CD4-positive, CD25-positive, alpha-beta regulatory T cell (primary cell): ENCODE results near the gene UBB. TPM values are rescaled to one million over a fixed set of nuclear protein-coding genes. Genes with fewer than 3 reads are reported as not detected.
A peak's percentile ranks its signal among the peaks of the same experiment; 100 is the strongest.

Experiments
- ATAC-seq, 2 donors: fragments of 150-1000 bp; cut with Tn5 transposase; one replicate each; pipeline ENCODE4 v1.10.0; 2021; ENCODE audit warnings: low read depth in 2 of 2, moderate number of reproducible peaks in 2 of 2, moderate library complexity in 1 of 2
- DNase-seq, 3 donors: peaks; one replicate each; pipeline versions ENCODE4 v3.0.0 to v3.0.0-alpha.2; 2012 to 2022; ENCODE audit warnings: mixed read lengths in 1 of 3
- H3K27ac ChIP-seq: one replicate; pipeline ENCODE4 v1.7.0; 2013; ENCODE audit warnings: mild to moderate bottlenecking, low read length; ENCODE audit not compliant: insufficient read depth, poor library complexity, severe bottlenecking
- H3K27me3 ChIP-seq: one replicate; pipeline ENCODE4 v1.7.0; 2013; ENCODE audit warnings: low read length; ENCODE audit not compliant: control insufficient read depth, insufficient read depth
- H3K36me3 ChIP-seq: one replicate; pipeline ENCODE4 v1.7.0; 2013; ENCODE audit warnings: mild to moderate bottlenecking, low read length, moderate library complexity; ENCODE audit not compliant: control insufficient read depth, insufficient read depth
- H3K4me1 ChIP-seq: 2 replicates; pipeline ENCODE4 v1.7.0; 2013; ENCODE audit warnings: mild to moderate bottlenecking, low read length; ENCODE audit not compliant: insufficient read depth, control insufficient read depth, poor library complexity, severe bottlenecking
- H3K4me3 ChIP-seq: one replicate; pipeline ENCODE4 v1.7.0; 2013; ENCODE audit warnings: low read depth, mild to moderate bottlenecking, low read length, moderate library complexity
- H3K9me3 ChIP-seq, 2 experiments: 1 replicate in 1 of 2; 2 replicates in 1 of 2; pipeline ENCODE4 v1.7.0; 2013; ENCODE audit warnings: low read length in 2 of 2, mild to moderate bottlenecking in 1 of 2, moderate library complexity in 1 of 2; ENCODE audit not compliant: control insufficient read depth in 2 of 2
- H3K27ac Mint-ChIP-seq, 3 donors: one replicate each; pipeline ENCODE4 v1.8.0; 2020 to 2022; ENCODE audit warnings: mild to moderate bottlenecking in 3 of 3, mixed read lengths in 3 of 3, moderate library complexity in 2 of 3
- H3K27me3 Mint-ChIP-seq: one replicate; pipeline ENCODE4 v1.8.0; 2022; ENCODE audit warnings: mild to moderate bottlenecking, mixed read lengths
- H3K36me3 Mint-ChIP-seq: one replicate; pipeline ENCODE4 v1.8.0; 2020; ENCODE audit warnings: mixed read lengths
- H3K4me1 Mint-ChIP-seq, 4 donors: one replicate each; pipeline ENCODE4 v1.8.0; 2020 to 2022; ENCODE audit warnings: mixed read lengths in 4 of 4, mild to moderate bottlenecking in 1 of 4
- H3K4me3 Mint-ChIP-seq, 4 donors: one replicate each; pipeline ENCODE4 v1.8.0; 2020 to 2022; ENCODE audit warnings: mild to moderate bottlenecking in 4 of 4, mixed read lengths in 4 of 4, moderate library complexity in 3 of 4
- H3K9me3 Mint-ChIP-seq, 7 donors: one replicate each; pipeline ENCODE4 v1.8.0; 2020 to 2022; ENCODE audit warnings: mixed read lengths in 7 of 7, mild to moderate bottlenecking in 3 of 7, moderate library complexity in 2 of 7
- polyA plus RNA-seq, 4 donors: library from polyadenylated mRNA; unstranded; fragments of 300-500 nt; fragmentation: Illumina TruSeq; gene quantifications; one replicate each; pipeline ENCODE4 v1.2.3, GENCODE V29; 2021
- total RNA-seq: library from RNA; stranded (reverse); gene quantifications from one replicate; pipeline ENCODE4 v1.2.3, GENCODE V29; 2022

Gene UBB
- total and polyA plus RNA-seq, 5 donors from 2014 or later, result 953 to 2,206 (median 1,810) TPM

- no peak for ATAC-seq
Measured at GRCh38 chr17:16406742-16407674, 26.1 kb downstream of the UBB start.

GRCh38 chr17:16407911-16408588 lies 27.2 kb downstream of the UBB start:
- H3K4me3 Mint-ChIP-seq, result peak overlapping the region in 1 of 4 donors; percentile 32
- H3K36me3 Mint-ChIP-seq, result no peaks in the 10 kb centered on the region
- no peak for ATAC-seq
- H3K27ac Mint-ChIP-seq, result no peak overlapping the region
- H3K36me3 ChIP-seq, result no peaks in the 10 kb centered on the region
- peaks cover 27% of the 10 kb centered on the region for H3K27me3 Mint-ChIP-seq
- peaks cover 7% of the 10 kb centered on the region for H3K4me1 ChIP-seq
- H3K27ac ChIP-seq, result no peak overlapping the region
- no peaks in the 10 kb centered on the region for H3K27me3 ChIP-seq
- peaks cover 0 to 5% (median 2%) of the 10 kb centered on the region in 4 donors for H3K4me1 Mint-ChIP-seq
- no peak for DNase-seq
- no peaks in the 10 kb centered on the region for H3K9me3 Mint-ChIP-seq
- H3K4me3 ChIP-seq, result no peak overlapping the region
- no peaks in the 10 kb centered on the region for H3K9me3 ChIP-seq

More at GRCh38 chr17:16406742-16407674, 26.1 kb downstream of the UBB start:
- Mint-ChIP-seq H3K27ac (no peak overlapping the region), H3K4me3 (peak overlapping the region in 1 of 4 donors; percentile 26), H3K36me3 (no peaks in the 10 kb centered on the region), H3K27me3 (peaks cover 27% of the 10 kb centered on the region), H3K4me1 (peaks cover 0 to 5% (median 2%) of the 10 kb centered on the region in 4 donors), H3K9me3 (no peaks in the 10 kb centered on the region)
- no peaks in the 10 kb centered on the region for H3K9me3 ChIP-seq
- no peaks in the 10 kb centered on the region for H3K27me3 ChIP-seq
- no peak overlapping the region for H3K27ac ChIP-seq
- H3K4me3 ChIP-seq, result no peak overlapping the region
- H3K4me1 ChIP-seq, result peaks cover 7% of the 10 kb centered on the region
- DNase-seq, result no peak
- H3K36me3 ChIP-seq, result no peaks in the 10 kb centered on the region

- peaks cover 56% of the 10 kb centered on the region for H3K4me1 ChIP-seq
- peaks cover 0 to 1% (median 0%) of the 10 kb centered on the region in 7 donors for H3K9me3 Mint-ChIP-seq
- peaks cover 5% of the 10 kb centered on the region for H3K27me3 Mint-ChIP-seq
- H3K27ac Mint-ChIP-seq, result peak within 1 kb of the TSS; percentile 99 to 100 (median 99)
- peaks cover 21% of the 10 kb centered on the region for H3K36me3 Mint-ChIP-seq
- no peaks in the 10 kb centered on the region for H3K9me3 ChIP-seq
- ATAC-seq (peak; percentile 44 to 59), DNase-seq (peak; percentile 25 to 80 (median 45))
- peak within 1 kb of the TSS; percentile 88 for H3K27ac ChIP-seq
- peaks cover 22% of the 10 kb centered on the region for H3K36me3 ChIP-seq
- peaks cover 7 to 55% (median 32%) of the 10 kb centered on the region in 4 donors for H3K4me1 Mint-ChIP-seq
- peak within 1 kb of the TSS; percentile 76 for H3K4me3 ChIP-seq
- peak within 1 kb of the TSS; percentile 94 to 99 (median 98) for H3K4me3 Mint-ChIP-seq
- H3K27me3 ChIP-seq, result no peaks in the 10 kb centered on the region
Measured at GRCh38 chr17:16415031-16415924, 34.4 kb downstream of the UBB start, which contains the start of gene TRPV2. TRPV2 (plus strand) TSS chr17:16415571; CDS start chr17:16417669, 2,098 bp downstream.

GRCh38 chr17:16417399-16417798 lies 36.5 kb downstream of the UBB start:
- peaks cover 0 to 1% (median 0%) of the 10 kb centered on the region in 7 donors for H3K9me3 Mint-ChIP-seq
- H3K27ac Mint-ChIP-seq, result peak overlapping the region in 1 of 3 donors; percentile 99
- Histone ChIP-seq H3K36me3 (peaks cover 38% of the 10 kb centered on the region), H3K4me1 (peaks cover 57% of the 10 kb centered on the region), H3K27me3 (no peaks in the 10 kb centered on the region), H3K4me3 (no peak overlapping the region), H3K9me3 (no peaks in the 10 kb centered on the region), H3K27ac (no peak overlapping the region)
- ATAC-seq (no peak), DNase-seq (no peak)
- H3K36me3 Mint-ChIP-seq, result peaks cover 28% of the 10 kb centered on the region
- H3K27me3 Mint-ChIP-seq, result peaks cover 5% of the 10 kb centered on the region
- H3K4me3 Mint-ChIP-seq, result peak overlapping the region; percentile 38 to 99 (median 96)
- peaks cover 7 to 64% (median 40%) of the 10 kb centered on the region in 4 donors for H3K4me1 Mint-ChIP-seq

- Histone ChIP-seq H3K27ac (no peak overlapping the region), H3K4me1 (peaks cover 57% of the 10 kb centered on the region), H3K4me3 (peak overlapping the region; percentile 61), H3K27me3 (no peaks in the 10 kb centered on the region), H3K36me3 (peaks cover 45% of the 10 kb centered on the region), H3K9me3 (no peaks in the 10 kb centered on the region)
- peaks cover 0 to 1% (median 0%) of the 10 kb centered on the region in 7 donors for H3K9me3 Mint-ChIP-seq
- peaks cover 34% of the 10 kb centered on the region for H3K36me3 Mint-ChIP-seq
- ATAC-seq (no peak), DNase-seq (no peak)
- peak overlapping the region; percentile 64 to 86 (median 71) for H3K4me3 Mint-ChIP-seq
- H3K4me1 Mint-ChIP-seq, result peaks cover 7 to 65% (median 44%) of the 10 kb centered on the region in 4 donors
- peaks cover 5% of the 10 kb centered on the region for H3K27me3 Mint-ChIP-seq
- peak overlapping the region; percentile 81 to 99 (median 86) for H3K27ac Mint-ChIP-seq
Measured at GRCh38 chr17:16417896-16418684, 37.2 kb downstream of the UBB start.

DNA sequence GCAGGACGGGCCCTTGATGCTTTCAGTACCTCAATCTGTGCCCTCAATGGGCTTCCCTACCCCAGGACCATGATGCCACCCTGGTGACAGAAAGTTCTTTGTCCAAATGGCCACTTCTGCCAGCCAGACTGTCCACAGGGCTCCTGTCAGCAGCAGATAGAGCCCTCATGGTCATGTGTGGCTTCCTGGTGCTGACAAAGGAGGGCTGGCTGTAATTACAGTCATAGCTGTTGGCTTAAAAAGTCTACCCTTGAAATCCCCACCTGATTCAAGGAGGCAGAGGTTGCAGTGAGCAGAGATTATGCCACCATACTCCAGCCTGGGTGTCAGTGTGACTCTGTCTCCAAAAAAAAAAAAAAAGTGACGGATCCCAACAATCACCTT lies 37.8 kb downstream of the UBB start:
- H3K9me3 ChIP-seq, result no peaks in the 10 kb centered on the region
- Mint-ChIP-seq H3K4me1 (peaks cover 7 to 67% (median 44%) of the 10 kb centered on the region in 4 donors), H3K27me3 (peaks cover 5% of the 10 kb centered on the region), H3K36me3 (peaks cover 34% of the 10 kb centered on the region), H3K4me3 (peak overlapping the region; percentile 64 to 86 (median 76)), H3K27ac (peak overlapping the region; percentile 81 to 99 (median 86)), H3K9me3 (peaks cover 0 to 1% (median 0%) of the 10 kb centered on the region in 7 donors)
- no peak for ATAC-seq
- H3K27ac ChIP-seq, result no peak overlapping the region
- H3K4me3 ChIP-seq, result peak overlapping the region; percentile 61
- H3K36me3 ChIP-seq, result peaks cover 50% of the 10 kb centered on the region
- peaks cover 57% of the 10 kb centered on the region for H3K4me1 ChIP-seq
- DNase-seq, result no peak
- H3K27me3 ChIP-seq, result no peaks in the 10 kb centered on the region
